GM19239 (cell line): ENCODE results near the gene GRIK4.

Source experiments
- DNase-seq: peaks from one replicate; pipeline ENCODE4 v3.0.0; 2011; ENCODE audit warnings: low spot score; ENCODE audit not compliant: insufficient read length
- FAIRE-seq: peaks from 2 replicates; lab custom pipeline; 2011; peaks lifted over from hg19 to GRCh38; lab: Jason Lieb, UNC

The GRIK4 gene

GRCh38 chr11:120546312-120547205 lies 35.0 kb downstream of the GRIK4 start:
- DNase-seq: no peak
- no peak for FAIRE-seq

GRCh38 chr11:120547316-120547715 lies 35.8 kb downstream of the GRIK4 start:
- DNase-seq (no peak), FAIRE-seq (no peak)

- DNase-seq: no peak
- FAIRE-seq: no peak
These were observed 36.5 kb downstream of the GRIK4 start for GRCh38 chr11:120547811-120548681.

- DNase-seq (no peak), FAIRE-seq (no peak)
These were observed 37.2 kb downstream of the GRIK4 start for GRCh38 chr11:120548682-120549209.

GRCh38 chr11:120549346-120549745 lies 37.8 kb downstream of the GRIK4 start:
- no peak for FAIRE-seq
- no peak for DNase-seq

- no peak for FAIRE-seq
These were observed 38.5 kb downstream of the GRIK4 start for GRCh38 chr11:120550007-120550406.

GRCh38 chr11:120551191-120551590 lies 39.6 kb downstream of the GRIK4 start:
- no peak for FAIRE-seq
- DNase-seq: no peak

More at GRCh38 chr11:120550007-120550406, 38.5 kb downstream of the GRIK4 start:
- DNase-seq: no peak

GRCh38 chr11:120554766-120555432 lies 43.4 kb downstream of the GRIK4 start:
- FAIRE-seq (no peak), DNase-seq (no peak)

GRCh38 chr11:120555433-120555773 lies 43.9 kb downstream of the GRIK4 start:
- DNase-seq (no peak), FAIRE-seq (no peak)

- FAIRE-seq (no peak), DNase-seq (no peak)
These were observed 45.2 kb downstream of the GRIK4 start for GRCh38 chr11:120556797-120557196.

GRCh38 chr11:120558744-120559431 lies 47.3 kb downstream of the GRIK4 start:
- no peak for FAIRE-seq
- no peak for DNase-seq

- FAIRE-seq (no peak), DNase-seq (no peak)
These were observed 49.7 kb downstream of the GRIK4 start for GRCh38 chr11:120561286-120561685.

GRCh38 chr11:120562806-120563425 lies 51.4 kb downstream of the GRIK4 start:
- FAIRE-seq (no peak), DNase-seq (no peak)

GRCh38 chr11:120563703-120564572 lies 52.4 kb downstream of the GRIK4 start:
- no peak for FAIRE-seq
- DNase-seq: no peak

GRCh38 chr11:120564573-120565311 lies 53.2 kb downstream of the GRIK4 start:
- DNase-seq: peak; percentile 79
- FAIRE-seq: peak; percentile 79

GRCh38 chr11:120565466-120566155 lies 54.1 kb downstream of the GRIK4 start:
- DNase-seq (no peak), FAIRE-seq (no peak)

- FAIRE-seq (peak; percentile 31), DNase-seq (no peak)
These were observed 54.6 kb downstream of the GRIK4 start for GRCh38 chr11:120566176-120566575.
